Measurements from ENCODE around the gene GALNT10. TPM values are rescaled to one million over a fixed set of nuclear protein-coding genes. Genes with fewer than 3 reads are reported as not detected.

The GALNT10 gene
- total RNA-seq, 1 donor from 2014 or later, result 96.1 TPM

DNA sequence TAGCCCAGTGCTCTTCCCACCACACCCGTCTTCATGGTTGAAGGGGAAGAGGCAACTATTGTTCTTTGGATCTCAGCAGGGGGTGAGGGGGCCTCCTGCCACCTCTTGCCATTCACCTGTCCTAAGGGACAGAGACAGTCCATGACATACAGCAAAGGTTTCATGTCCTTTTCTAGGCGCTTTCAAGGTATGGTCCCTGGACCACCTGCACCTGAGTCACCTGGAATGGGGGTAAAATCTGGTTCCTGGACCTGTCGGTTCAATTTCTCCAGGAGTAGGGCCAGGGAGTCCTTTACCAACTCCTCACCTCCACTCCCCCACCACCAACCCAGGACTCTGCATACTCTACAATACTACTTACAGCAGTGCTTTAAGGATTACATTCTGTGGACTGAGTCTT, 221.8 kb downstream of the GALNT10 start:
- Mint-ChIP-seq H3K36me3 (ENCODE audit: low read depth, unreplicated experiment) (peaks cover 32% of the 10 kb centered on the region), H3K9me3 (ENCODE audit: unreplicated experiment) (no peaks in the 10 kb centered on the region), H3K27ac (ENCODE audit: unreplicated experiment) (no peak overlapping the region), H3K4me3 (ENCODE audit: unreplicated experiment) (no peak overlapping the region), H3K4me1 (ENCODE audit: low read depth, unreplicated experiment) (no peaks in the 10 kb centered on the region), H3K27me3 (ENCODE audit: low read depth, unreplicated experiment) (no peaks in the 10 kb centered on the region)
- Histone ChIP-seq H3K4me1 (ENCODE audit: insufficient read depth, low read length) (no peaks in the 10 kb centered on the region), H3K79me2 (ENCODE audit: insufficient read depth, low read length) (no peaks in the 10 kb centered on the region), H3K4me3 (ENCODE audit: insufficient read depth, low read depth, low read length) (no peak overlapping the region), H3K9me3 (ENCODE audit: insufficient read depth, low read depth, low read length) (no peaks in the 10 kb centered on the region), H2AFZ (ENCODE audit: low read depth, low read length) (no peak overlapping the region), H3K4me2 (ENCODE audit: low read length) (no peak overlapping the region), H3K36me3 (ENCODE audit: insufficient read depth, low read length) (peaks cover 28% of the 10 kb centered on the region), H4K20me1 (ENCODE audit: insufficient read depth, low read length) (peaks cover 11% of the 10 kb centered on the region), H3K9ac (ENCODE audit: low read length) (no peak overlapping the region), H3K27me3 (ENCODE audit: insufficient read depth, low read length) (no peaks in the 10 kb centered on the region), H3K27ac (ENCODE audit: low read depth, low read length) (no peak overlapping the region)
- TF ChIP-seq, protein P1, sequence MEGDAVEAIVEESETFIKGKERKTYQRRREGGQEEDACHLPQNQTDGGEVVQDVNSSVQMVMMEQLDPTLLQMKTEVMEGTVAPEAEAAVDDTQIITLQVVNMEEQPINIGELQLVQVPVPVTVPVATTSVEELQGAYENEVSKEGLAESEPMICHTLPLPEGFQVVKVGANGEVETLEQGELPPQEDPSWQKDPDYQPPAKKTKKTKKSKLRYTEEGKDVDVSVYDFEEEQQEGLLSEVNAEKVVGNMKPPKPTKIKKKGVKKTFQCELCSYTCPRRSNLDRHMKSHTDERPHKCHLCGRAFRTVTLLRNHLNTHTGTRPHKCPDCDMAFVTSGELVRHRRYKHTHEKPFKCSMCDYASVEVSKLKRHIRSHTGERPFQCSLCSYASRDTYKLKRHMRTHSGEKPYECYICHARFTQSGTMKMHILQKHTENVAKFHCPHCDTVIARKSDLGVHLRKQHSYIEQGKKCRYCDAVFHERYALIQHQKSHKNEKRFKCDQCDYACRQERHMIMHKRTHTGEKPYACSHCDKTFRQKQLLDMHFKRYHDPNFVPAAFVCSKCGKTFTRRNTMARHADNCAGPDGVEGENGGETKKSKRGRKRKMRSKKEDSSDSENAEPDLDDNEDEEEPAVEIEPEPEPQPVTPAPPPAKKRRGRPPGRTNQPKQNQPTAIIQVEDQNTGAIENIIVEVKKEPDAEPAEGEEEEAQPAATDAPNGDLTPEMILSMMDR (IDR thresholded peaks at IDR 0.05; ENCODE audit: insufficient read depth, low read depth, low read length), result no peak
- FAIRE-seq (no peak), DNase-seq (ENCODE audit: low read depth) (no peak)

- H3K27ac ChIP-seq (ENCODE audit: low read depth, low read length), result no peak overlapping the region
- TF ChIP-seq EZH2 (IDR thresholded peaks at IDR 0.05; ENCODE audit: insufficient read depth, low read length), result no peak
- TF ChIP-seq, protein P1 (IDR thresholded peaks at IDR 0.05; ENCODE audit: insufficient read depth, low read depth, low read length), result no peak
- H3K9me3 ChIP-seq (ENCODE audit: insufficient read depth, low read depth, low read length), result no peaks in the 10 kb centered on the region
- no peak for FAIRE-seq
- no peak for DNase-seq (ENCODE audit: low read depth)
- peaks cover 32% of the 10 kb centered on the region for H3K36me3 Mint-ChIP-seq (ENCODE audit: low read depth, unreplicated experiment)
- peaks cover 11% of the 10 kb centered on the region for H4K20me1 ChIP-seq (ENCODE audit: insufficient read depth, low read length)
- no peaks in the 10 kb centered on the region for H3K27me3 Mint-ChIP-seq (ENCODE audit: low read depth, unreplicated experiment)
- H3K36me3 ChIP-seq (ENCODE audit: insufficient read depth, low read length), result peaks cover 33% of the 10 kb centered on the region
- no peak overlapping the region for H3K9ac ChIP-seq (ENCODE audit: low read length)
- H3K27me3 ChIP-seq (ENCODE audit: insufficient read depth, low read length), result no peaks in the 10 kb centered on the region
- H2AFZ ChIP-seq (ENCODE audit: low read depth, low read length), result no peak overlapping the region
- H3K79me2 ChIP-seq (ENCODE audit: insufficient read depth, low read length), result no peaks in the 10 kb centered on the region
- H3K4me1 Mint-ChIP-seq (ENCODE audit: low read depth, unreplicated experiment), result no peaks in the 10 kb centered on the region
- no peaks in the 10 kb centered on the region for H3K4me1 ChIP-seq (ENCODE audit: insufficient read depth, low read length)
- H3K9me3 Mint-ChIP-seq (ENCODE audit: unreplicated experiment), result no peaks in the 10 kb centered on the region
- no peak overlapping the region for H3K27ac Mint-ChIP-seq (ENCODE audit: unreplicated experiment)
- H3K4me3 ChIP-seq (ENCODE audit: insufficient read depth, low read depth, low read length), result no peak overlapping the region
- no peak overlapping the region for H3K4me3 Mint-ChIP-seq (ENCODE audit: unreplicated experiment)
- no peak overlapping the region for H3K4me2 ChIP-seq (ENCODE audit: low read length)
Measured at GRCh38 chr5:154412925-154413324, 222.4 kb downstream of the GALNT10 start.

DNA sequence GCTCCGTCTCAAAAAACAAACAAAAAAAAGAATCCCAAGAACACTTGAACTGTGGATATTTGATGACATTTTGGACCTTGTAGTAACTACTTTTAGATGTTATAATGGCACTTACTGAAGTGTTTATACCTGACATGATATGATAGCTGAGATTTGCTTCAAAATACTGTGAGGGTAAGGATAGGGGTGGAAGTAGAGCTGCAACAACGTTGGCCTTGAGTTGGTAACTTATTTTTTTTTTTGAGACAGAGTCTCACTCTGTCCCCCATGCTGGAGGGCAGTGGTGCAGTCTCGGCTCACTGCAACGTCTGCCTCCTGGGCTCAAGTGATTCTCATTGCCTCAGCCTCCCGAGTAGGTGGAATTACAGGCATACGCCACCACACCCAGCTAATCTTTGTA, 224.6 kb downstream of the GALNT10 start:
- H3K4me3 ChIP-seq (ENCODE audit: insufficient read depth, low read depth, low read length), result no peak overlapping the region
- H3K27ac ChIP-seq (ENCODE audit: low read depth, low read length), result no peak overlapping the region
- DNase-seq (ENCODE audit: low read depth) (no peak), FAIRE-seq (no peak)
- no peaks in the 10 kb centered on the region for H3K27me3 ChIP-seq (ENCODE audit: insufficient read depth, low read length)
- no peak overlapping the region for H3K4me2 ChIP-seq (ENCODE audit: low read length)
- H2AFZ ChIP-seq (ENCODE audit: low read depth, low read length), result no peak overlapping the region
- no peak overlapping the region for H3K27ac Mint-ChIP-seq (ENCODE audit: unreplicated experiment)
- no peaks in the 10 kb centered on the region for H3K9me3 Mint-ChIP-seq (ENCODE audit: unreplicated experiment)
- H3K36me3 ChIP-seq (ENCODE audit: insufficient read depth, low read length), result peaks cover 33% of the 10 kb centered on the region
- no peaks in the 10 kb centered on the region for H3K4me1 Mint-ChIP-seq (ENCODE audit: low read depth, unreplicated experiment)
- no peak for TF ChIP-seq EZH2 (IDR thresholded peaks at IDR 0.05; ENCODE audit: insufficient read depth, low read length)
- TF ChIP-seq, protein P1 (IDR thresholded peaks at IDR 0.05; ENCODE audit: insufficient read depth, low read depth, low read length), result no peak
- H4K20me1 ChIP-seq (ENCODE audit: insufficient read depth, low read length), result peaks cover 17% of the 10 kb centered on the region
- H3K9me3 ChIP-seq (ENCODE audit: insufficient read depth, low read depth, low read length), result no peaks in the 10 kb centered on the region
- H3K79me2 ChIP-seq (ENCODE audit: insufficient read depth, low read length), result no peaks in the 10 kb centered on the region
- no peak overlapping the region for H3K4me3 Mint-ChIP-seq (ENCODE audit: unreplicated experiment)
- peaks cover 34% of the 10 kb centered on the region for H3K36me3 Mint-ChIP-seq (ENCODE audit: low read depth, unreplicated experiment)
- no peak overlapping the region for H3K9ac ChIP-seq (ENCODE audit: low read length)
- no peaks in the 10 kb centered on the region for H3K4me1 ChIP-seq (ENCODE audit: insufficient read depth, low read length)
- no peaks in the 10 kb centered on the region for H3K27me3 Mint-ChIP-seq (ENCODE audit: low read depth, unreplicated experiment)
